GM23248 (cell line): ENCODE results near the gene KRI1.

Experiments used
- EZH2 ChIP-seq: fragments of 200-600 bp; sonication (generic); IDR thresholded peaks from 2 replicates; pipeline ENCODE4 v1.6.1; 2018; ENCODE audit warnings: antibody characterized with exemption, mild to moderate bottlenecking; ENCODE audit not compliant: insufficient read depth, poor library complexity, severe bottlenecking
- EZH2phosphoT487 ChIP-seq: fragments of 200-600 bp; sonication (generic); IDR thresholded peaks from 2 replicates; pipeline ENCODE4 v1.6.1; 2018; ENCODE audit warnings: antibody characterized with exemption, moderate library complexity, mild to moderate bottlenecking, low read depth; ENCODE audit not compliant: insufficient read depth

DNA sequence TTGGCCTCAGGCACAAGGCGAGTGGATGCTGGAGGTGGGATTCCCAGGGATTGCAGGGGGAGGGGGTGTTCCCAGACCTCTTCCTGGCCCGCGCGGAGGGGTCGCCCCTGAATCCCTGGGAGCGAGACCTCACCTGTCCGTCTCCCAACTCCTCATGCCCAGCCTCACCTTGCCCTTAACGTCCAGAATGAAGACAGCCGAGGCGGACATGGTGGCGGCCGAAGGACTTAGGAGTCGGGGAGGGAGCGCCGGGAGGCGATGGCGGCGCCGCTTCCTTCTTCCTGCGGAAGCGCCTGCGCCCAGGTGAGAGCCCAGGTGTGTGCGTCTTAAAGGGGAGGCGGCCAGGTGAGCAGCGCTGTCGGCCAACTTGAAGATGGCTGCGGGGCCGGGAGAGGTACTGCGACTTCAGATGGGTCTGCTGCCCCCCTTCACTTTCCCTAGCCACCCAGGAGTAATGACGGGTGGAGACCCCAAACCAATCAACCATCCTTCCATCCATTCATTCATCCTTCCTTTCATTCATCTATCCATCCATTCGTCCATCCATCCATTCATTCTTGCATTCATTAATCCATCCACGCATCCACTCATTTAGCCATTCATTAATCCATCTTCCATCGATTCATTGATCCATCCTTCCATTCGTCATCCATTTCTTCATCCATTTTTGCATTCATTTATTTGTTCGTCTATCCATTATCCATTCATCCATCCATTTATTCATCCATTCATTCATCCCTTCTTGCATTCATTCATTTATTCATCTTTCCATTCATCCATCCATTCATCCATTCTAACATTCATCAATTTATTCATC, 21.4 kb upstream of the KRI1 start, which contains the start of gene AP1M2:
- TF ChIP-seq EZH2phosphoT487 (no peak), EZH2 (no peak)
